GM12864 (cell line): ENCODE data around the gene PHYKPL.

Experiments used
- DNase-seq: peaks from one replicate; pipeline ENCODE4 v3.0.0-alpha.2; 2011; ENCODE audit warnings: low read depth
- H3K4me3 ChIP-seq: 2 replicates; pipeline ENCODE4 v1.5.1; 2011; ENCODE audit warnings: mild to moderate bottlenecking, low read depth, low read length, control low read depth
- TF ChIP-seq, protein P1 (sequence below): IDR thresholded peaks from 2 replicates; pipeline ENCODE4 v1.5.1; 2011; ENCODE audit warnings: low read depth, mild to moderate bottlenecking, moderate library complexity, low read length, control low read depth, inconsistent platforms; ENCODE audit errors: missing control alignments

Gene PHYKPL

DNA sequence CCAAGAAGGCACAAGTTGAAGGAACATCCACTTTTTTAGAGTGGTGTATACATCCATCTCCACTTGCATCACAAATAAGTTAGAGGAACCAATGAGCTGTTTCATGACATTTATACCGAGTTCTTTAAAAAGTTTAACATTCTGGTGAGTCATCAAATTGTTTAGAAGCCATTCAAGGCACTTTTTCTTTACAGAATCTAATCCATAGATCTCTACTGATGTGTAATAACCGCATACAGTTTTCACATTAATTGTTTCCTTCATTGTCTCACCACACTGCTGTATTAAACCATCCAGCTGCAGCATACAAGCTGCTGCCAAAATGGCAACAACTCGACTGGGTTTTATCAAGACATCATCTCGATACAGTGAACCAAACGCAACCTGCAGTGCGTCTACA lies 46.2 kb downstream of the PHYKPL start:
- DNase-seq, result no peak
- no peak overlapping the region for H3K4me3 ChIP-seq
- TF ChIP-seq, protein P1, sequence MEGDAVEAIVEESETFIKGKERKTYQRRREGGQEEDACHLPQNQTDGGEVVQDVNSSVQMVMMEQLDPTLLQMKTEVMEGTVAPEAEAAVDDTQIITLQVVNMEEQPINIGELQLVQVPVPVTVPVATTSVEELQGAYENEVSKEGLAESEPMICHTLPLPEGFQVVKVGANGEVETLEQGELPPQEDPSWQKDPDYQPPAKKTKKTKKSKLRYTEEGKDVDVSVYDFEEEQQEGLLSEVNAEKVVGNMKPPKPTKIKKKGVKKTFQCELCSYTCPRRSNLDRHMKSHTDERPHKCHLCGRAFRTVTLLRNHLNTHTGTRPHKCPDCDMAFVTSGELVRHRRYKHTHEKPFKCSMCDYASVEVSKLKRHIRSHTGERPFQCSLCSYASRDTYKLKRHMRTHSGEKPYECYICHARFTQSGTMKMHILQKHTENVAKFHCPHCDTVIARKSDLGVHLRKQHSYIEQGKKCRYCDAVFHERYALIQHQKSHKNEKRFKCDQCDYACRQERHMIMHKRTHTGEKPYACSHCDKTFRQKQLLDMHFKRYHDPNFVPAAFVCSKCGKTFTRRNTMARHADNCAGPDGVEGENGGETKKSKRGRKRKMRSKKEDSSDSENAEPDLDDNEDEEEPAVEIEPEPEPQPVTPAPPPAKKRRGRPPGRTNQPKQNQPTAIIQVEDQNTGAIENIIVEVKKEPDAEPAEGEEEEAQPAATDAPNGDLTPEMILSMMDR, result no peak

DNA sequence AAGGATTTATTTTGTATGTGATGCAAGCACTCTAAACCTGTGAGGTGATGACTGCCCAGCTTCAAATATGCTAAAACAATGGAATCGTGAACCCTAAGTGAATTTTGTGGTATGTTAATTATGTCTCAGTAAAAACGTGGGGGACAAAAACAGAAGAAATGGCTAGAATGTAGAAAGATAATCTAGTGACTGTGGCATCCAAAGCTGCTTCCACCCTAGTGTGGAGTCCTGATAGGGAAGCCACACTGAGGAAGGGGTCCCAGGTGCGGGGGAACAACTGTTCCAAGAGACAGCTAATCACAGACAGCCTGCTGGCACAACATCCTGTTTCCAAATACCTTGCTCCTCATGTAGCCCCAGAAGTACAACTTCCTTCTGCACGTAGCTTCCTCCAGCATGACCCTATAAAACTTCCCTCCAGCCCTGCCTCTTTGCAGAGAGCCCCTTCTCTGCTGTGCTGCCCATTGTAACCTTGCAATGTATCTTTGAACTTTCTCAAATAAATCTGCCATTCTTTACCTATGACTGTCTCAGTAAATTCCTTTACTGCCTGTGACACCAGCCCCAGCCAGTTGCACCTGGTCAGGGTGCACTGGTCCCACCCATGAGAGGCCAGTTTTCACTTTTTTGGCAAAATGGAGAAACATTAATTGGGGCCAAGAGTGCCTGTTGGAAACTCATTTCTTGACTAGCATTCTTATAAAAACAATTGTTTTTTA lies 50.3 kb downstream of the PHYKPL start:
- H3K4me3 ChIP-seq, result no peak overlapping the region
- TF ChIP-seq, protein P1, result no peak
- DNase-seq, result no peak

DNA sequence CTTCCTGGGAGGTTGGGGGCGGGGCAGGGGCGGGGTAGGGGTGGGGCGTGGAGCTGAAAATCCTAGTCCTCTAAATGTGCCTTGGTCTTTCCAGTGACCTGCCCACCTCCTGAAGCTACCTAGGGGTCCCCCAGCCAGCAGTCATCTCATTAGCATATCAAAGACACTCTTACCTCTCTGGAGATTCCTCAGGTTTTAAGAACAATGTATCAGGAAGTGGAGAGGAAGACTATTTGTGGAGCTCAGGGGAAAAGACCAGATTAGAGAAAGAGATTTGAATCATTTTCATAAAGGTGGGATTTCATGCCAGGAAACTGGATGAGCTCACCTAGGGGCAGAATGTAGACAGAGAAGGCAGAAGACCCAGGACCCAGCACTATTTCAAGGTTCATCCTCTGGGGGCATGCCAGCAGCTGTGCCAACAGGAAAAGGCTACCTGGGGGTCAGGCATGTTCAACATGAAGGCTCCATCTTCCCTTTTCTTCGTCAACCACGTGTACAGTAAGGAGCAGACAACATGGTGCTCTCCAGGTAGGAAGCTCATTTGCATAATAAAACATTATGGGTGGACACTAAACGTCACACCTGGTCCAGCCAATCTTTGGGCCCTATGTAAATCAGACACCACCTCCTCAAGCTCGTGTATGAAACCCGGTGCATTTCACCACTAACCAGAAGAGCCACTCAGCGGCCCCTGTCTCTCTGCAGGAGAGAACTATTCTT lies 52.3 kb downstream of the PHYKPL start:
- H3K4me3 ChIP-seq, result no peak overlapping the region
- DNase-seq, result no peak
- TF ChIP-seq, protein P1, result no peak

DNA sequence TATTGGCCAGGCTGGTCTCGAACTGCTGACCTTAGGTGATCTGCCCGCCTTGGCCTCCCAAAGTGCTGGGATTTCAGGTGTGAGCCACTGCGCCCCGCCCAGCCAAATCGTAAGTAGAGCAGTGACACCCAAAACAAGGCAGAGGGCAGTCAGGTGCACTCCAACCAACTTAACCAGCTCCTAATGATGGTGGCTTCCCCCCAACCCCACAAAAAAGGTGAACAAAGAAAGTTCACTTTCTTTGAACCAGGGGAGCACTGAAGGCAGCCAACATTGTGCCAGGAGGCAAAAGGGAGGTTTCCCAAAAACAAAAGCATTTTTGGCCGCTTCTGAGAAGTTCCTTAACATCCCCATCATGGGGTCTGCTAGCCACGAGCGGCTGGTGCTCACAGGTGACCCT lies 55.0 kb downstream of the PHYKPL start:
- TF ChIP-seq, protein P1, result no peak
- no peak overlapping the region for H3K4me3 ChIP-seq
- no peak for DNase-seq

DNA sequence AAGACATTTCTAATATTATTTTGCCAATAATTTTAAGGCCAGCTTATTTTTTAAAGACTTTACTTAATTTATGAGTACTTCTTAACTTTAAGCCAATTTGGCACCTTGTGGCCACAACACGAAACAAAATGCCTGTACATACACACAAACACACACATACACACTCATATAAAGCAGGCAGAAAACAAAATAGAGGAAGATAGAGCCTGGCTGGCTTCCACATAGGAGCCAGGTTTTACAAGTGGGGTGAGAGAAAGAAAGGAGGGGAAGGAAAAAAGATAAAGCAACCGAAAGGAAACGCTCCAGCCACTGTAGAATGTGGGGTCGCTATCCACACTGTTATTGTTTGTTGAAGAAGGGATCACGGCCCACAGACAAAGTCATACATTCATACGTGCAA lies 55.8 kb downstream of the PHYKPL start:
- DNase-seq, result no peak
- TF ChIP-seq, protein P1, result no peak
- no peak overlapping the region for H3K4me3 ChIP-seq

DNA sequence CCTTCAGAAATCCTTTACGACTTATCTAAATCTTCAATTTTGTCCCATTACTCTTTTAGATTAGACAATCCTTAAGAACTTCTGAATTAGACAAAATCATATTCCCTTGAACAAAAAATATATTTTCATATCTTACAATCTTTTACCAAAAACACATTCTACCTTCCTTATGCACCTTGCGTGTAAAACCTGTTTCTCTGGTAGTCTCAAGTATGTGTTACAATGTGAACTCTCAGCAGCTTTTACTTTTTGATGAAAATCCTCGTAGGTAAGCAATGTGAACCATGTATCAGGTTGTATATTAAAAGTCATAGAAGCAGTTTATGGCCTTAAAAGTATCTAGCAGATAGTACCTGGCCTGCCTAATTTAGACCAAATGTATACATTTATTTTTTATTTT lies 58.1 kb downstream of the PHYKPL start:
- TF ChIP-seq, protein P1, result no peak
- DNase-seq, result no peak
- no peak overlapping the region for H3K4me3 ChIP-seq
